Activated CD4-positive, alpha-beta T cell treated with anti-CD3 and anti-CD28 coated beads, Interleukin-2, amount 50 U/mL, for 24 hours (primary cell): Measurements from ENCODE around the gene PTTG1IP.

ENCODE experiments used
- DNase-seq, 2 donors: peaks; one replicate each; pipeline ENCODE4 v3.0.0-alpha.2; 2020; ENCODE audit warnings: low read depth in 1 of 2, low spot score in 1 of 2

Gene PTTG1IP

DNA sequence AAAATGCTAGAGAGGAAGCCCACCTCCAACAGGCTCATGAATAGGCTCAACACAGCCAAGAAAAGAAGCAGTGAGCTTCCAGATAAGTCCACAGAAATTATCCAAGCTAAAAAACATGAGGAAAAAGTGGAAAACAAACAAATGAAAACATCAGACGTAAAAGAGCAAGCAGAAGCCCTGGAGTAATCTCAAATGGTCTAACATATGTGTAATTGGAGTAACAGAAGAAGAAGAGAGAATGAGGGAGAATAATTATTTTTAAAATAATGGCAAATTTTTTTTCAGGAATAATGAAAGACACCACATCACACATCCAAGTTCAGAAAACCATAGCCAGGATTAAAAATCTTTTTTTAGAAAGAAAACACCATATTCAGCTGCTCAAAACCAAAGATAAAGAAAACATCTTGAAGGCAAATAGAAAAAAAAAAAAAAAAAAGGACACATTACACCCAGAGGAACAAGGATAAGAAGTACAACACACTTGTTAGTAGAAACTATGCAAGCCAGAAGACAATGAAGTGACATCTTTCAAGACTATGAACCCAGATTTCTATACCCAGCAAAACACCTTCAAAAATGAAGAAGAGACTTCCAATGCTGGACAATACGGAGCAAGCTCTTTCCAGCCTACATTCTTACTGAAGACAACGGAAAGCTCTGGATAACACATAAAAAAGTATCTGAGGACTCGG lies 45.0 kb downstream of the PTTG1IP start:
- no peak for DNase-seq

DNA sequence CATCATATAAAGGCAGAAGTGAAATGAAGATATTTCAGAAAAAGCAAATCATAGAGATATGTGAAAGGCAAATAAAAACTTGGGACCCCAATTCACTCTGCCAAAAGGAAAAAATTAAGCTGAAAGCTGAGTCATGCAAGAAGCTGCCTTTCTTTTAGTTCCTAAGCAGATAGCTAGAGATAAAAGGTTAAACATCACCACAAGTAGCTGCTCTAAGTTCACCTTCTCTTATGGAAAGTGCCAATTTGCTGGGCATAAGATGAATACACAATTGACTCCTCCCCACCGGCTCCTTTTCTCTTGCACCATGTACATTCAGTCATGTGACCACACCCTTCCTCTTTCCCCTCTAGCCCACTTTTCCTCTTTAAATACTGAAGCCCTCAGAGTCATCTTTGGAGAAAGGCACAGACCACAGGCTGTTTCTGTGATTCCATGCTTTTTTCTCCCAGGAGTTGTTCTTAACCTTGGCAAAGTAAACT lies 50.3 kb downstream of the PTTG1IP start:
- no peak for DNase-seq

DNA sequence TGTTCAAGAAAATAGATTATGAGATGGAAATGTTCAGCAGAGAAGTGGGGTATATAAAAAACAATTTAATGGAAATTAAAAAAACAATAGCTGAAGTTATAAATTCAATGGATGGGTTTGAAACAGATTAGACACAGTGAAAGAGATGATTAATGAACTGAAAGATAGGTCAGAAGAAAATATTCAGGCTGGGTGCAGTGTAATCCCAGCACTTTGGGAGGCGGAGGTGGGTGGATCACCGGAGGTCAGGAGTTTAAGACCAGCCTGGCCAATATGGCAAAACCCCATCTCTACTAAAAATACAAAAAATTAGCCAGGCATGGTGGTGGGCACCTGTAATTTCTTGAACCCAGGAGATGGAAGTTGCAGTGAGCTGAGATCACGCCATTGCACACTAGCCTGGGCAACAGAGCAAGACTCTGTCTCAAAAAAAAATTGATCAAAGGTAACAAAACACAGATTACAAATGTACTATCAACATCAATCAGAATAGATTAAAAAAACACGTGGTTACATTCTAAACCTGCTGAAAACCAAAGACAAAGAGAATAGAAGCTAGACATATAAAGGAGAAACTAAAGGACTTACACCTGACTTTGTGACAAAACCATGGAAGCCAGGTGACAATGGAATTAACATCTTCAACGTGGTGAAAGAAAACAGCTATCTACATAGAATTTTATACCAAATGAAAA lies 50.9 kb downstream of the PTTG1IP start:
- DNase-seq: no peak

DNA sequence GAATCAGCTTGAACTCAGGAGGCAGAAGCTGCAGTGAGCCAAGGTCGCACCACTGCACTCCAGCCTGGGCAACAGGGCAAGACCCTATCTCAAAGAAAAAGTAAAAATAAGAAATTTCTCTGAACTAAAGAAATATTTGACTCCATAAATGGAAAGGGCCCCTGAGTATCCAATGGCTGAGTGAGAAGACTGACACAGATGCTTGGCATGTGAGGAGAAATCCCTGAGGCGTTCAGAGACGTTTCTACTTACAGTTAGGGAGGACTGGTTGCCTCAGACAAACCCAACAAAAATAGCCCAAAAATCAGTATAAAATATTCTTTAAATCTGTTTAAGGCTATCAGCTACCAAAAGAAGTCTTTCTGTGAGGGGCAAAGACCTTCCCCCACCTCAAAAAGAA lies 52.6 kb downstream of the PTTG1IP start:
- DNase-seq: no peak

DNA sequence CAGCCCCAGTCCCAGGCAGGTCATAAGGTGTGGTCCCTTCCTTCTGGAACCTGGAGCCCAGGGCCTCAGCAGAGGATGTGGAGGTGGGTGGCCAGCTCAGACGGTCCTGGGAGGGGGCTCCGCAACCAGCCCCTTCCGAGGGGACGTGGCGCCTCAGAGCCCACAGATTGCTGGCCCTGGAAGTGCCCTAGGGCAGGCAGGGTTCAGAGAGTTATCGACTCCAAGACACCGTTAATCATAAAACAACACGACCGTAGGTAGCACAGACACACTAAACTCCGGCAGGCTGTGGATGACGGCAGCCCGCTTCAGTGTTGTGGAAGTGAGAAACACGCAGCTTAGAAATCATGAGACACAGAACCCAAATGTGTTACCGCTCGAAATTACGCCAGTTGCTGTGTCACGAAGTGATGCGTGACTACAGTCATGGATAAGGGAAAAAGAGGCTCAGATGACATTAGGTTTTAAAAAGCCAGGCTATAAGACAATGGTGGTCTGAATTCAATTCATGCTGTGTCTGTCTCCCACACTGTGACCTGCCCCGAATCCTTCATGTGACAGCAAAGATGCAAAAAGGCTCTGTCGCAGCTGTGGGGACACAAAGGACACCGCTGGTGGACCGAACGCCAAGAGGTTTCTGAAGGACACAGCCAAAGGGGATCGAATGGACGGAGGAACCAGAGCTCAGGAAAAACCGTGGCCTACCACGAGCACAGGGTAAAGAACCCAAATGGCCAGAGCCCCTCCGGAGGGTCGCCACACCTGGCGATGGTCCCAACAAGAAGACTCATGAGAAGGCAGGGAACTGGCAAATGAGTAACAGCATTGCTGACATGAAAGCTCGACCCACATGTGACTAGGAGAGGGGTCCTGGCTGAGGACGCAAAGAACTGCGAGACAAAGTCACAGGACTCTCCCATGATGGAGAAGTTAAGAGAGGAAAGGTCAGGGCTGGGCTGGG lies 53.9 kb downstream of the PTTG1IP start:
- DNase-seq: no peak

DNA sequence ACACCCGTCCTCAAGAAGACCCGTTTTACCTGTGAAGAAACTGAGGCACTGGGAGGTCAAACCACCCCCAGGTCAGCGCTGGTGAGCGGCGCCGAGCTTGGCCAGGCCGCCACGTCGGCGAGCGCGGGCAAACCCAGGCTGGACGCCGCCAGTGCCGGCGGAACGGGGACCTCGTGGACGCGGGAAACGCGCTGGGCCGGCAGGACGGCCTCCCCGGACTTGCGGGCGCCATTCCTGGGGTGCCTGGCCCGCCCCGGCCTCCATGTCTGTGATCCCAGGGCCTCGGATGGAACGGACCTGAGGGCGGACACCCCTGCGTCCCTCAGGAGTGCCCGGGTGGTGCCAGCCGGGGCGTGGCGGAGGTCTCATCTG lies 54.9 kb downstream of the PTTG1IP start:
- DNase-seq: no peak

DNA sequence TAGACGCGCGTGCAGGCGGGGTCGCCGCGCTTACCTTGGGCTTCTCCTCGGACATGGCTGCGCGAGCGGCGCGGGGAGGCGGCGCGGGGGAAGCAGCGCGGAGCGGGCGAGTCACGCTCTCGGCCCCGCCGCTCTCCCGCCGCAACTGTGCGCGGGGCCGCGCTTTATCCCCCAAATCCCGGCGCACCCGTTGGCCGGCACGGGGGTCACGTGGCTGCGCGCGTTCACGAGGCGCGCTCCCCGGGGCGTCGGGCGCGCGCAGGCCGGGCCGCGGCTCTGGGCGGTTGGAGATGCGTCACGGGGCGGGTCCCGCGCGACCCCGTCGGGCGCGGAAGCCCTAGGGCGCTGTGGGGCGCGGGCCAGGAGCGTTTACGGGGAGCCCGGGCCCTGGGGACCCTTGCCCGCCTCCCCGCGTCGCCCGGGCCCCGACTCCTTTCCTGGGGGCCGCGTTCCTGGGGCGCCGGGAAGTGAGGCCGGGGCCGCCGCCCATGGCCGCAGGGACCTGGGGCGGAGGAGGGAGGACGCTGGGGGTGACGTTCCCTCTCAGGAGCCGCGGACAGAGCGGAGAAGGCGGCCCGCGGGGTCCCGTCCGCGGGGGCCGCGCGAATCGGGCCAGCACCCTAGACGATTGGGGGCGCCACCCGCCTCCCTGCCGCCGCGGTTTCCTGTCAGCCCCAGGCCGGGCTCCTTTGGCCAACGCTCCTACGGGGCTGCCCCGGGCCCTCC lies 55.4 kb downstream of the PTTG1IP start, which contains the start of gene SUMO3:
Gene SUMO3 (minus strand): TSS at position 149 of the 726 bp plus-strand sequence. CDS start 94 bp downstream, at position 55.
- DNase-seq: peak; percentile 75 to 77

DNA sequence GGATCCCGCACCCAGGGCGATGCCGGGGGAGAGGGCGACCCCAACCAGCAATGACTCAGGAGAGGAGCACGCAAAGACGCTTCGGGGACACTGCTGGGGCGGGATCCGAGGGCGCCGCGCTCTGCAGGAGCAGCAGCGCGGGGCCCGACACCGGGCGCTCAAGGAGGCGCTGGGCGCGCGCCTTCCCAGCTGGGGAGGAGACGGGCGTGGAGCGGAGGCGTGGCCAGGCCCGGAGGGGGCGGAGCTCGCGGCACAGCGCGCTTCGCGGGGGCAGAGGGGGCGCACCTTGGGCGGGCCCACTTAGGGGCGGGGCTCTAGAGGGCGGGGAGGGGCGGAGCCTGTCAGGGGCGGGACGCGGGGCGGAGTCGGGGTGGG lies 56.0 kb downstream of the PTTG1IP start:
- DNase-seq: peak; percentile 76 to 84

DNA sequence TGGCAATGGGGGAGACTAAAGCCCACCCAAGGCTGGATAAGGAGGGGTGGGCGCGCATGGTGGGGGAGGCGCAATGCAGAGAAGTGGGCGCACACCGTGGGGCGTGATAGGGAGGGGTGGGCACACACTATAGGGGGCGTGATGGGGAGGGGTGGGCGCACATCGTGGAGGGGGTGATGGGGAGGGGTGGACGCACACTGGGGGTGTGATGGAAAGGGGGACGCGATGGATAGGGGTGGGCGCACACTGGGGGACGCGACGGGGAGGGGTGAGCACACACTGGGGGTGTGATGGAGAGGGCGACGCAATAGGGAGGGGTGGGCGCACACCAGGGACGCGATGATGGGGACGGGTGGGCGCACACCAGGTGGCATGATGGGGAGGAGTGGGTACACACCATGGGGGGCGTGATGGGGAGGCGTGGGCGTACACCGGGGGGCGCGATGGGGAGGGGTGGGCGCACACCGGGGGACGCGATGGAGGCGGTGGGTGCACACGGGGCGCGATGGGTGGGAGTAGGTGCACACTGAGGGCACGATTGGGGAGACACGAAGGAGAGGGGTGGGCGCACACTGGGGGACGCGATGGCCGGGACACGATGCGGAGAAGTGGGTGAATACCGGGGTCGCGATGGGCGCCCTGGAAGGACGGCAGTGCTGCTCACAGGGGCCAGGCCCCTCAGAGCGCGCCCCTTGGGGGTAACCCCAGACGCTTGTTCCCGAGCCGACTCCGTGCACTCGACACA lies 56.6 kb downstream of the PTTG1IP start:
- DNase-seq: no peak

DNA sequence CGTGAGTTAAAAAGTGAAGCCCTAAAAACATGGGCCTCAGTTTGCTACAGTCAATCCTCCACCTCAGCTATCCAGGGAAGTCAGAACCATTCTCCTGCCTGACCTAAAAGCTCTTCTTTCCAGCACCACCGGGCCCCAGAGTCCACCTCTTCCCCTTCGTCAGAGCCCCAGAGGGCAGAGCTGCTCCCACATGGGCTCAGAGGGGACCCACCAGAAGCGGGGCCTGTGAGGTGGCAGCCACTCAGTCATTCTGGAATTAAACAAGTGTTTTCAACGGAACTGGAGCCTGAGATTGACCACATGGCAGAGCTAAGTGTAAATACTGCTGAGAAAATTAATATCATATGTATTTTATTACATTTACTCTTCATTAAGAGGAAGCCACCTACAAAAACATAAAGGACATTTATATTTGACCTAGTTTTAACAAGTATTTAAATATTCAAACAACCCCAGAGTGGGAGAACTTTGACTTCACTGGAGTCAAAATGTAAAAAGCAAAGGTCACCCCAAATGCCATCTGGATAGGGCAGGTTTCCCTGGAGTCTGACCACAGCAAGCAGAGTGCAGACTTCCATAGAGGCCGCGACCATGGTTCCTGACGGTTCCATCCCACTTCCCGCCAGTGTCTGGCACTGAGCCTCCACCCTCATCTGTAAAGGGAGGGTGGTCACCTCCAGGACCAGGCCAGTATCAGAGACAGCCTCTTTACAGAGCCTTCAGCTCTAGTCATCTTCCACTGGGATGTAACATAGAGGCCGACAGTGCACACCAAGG lies 57.5 kb downstream of the PTTG1IP start:
- DNase-seq: no peak

DNA sequence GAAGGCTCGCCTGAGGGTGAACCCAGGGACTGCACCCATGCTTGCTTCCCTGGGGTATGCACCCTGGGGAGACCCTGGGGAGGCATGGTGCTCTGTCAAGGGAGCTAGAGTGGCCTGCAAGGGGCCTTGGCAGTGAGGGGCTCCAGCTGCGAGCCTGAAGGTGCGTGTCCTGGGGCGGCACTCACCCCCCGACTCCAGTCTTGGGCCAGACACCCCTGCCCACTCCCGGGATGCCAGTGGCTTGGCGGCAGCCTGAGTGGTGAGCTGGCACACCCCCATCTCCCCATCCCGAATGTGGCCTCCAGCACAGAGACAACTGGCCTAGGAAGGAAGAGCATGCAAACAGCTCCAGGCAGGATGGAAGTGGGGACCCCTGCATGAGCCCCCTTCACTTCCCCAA lies 58.3 kb downstream of the PTTG1IP start:
- DNase-seq: no peak

DNA sequence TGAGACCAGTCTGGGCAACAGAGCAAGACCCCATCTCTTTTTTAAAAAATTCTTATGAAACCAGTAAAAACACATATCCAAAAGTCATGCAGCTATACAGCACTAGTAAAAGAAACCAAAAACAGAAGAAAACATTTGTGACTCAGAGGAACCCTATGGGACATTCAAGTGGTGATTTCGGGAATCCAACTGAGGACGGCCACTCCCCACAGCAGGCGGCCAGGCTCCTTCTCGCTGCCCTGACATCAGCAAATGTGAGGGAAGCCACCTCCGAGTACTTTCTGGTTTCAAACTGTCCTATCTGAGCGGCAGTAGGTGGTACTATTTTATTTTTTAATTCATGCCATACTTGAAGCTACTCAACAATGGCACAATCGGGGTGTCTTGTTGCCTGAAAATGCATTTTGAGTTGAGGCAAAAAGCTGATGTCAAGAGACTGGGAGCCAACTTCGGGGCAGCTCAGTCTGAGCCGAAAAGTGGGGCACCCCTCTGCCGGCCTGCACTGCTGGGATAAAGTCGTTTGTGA lies 58.9 kb downstream of the PTTG1IP start:
- DNase-seq: no peak

DNA sequence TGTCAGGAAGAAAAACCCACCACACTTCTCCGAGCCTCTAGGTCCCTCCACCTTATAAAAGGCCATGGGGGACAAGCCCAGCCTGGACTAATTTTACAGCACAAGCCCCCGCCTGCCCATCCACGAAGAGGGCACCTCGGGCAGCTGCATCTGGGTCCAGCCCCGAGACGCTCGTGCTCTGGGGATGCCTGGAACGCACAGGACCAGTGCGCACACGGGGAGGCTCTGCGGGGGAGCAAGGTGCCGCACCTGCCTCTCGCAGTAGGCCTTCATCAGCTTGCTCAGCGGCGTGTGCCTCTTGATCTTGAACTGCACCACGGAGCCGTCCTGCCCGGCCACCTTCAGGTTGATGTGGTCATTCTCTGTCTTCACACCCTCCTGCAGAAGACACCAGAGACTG lies 59.8 kb downstream of the PTTG1IP start:
- no peak for DNase-seq

DNA sequence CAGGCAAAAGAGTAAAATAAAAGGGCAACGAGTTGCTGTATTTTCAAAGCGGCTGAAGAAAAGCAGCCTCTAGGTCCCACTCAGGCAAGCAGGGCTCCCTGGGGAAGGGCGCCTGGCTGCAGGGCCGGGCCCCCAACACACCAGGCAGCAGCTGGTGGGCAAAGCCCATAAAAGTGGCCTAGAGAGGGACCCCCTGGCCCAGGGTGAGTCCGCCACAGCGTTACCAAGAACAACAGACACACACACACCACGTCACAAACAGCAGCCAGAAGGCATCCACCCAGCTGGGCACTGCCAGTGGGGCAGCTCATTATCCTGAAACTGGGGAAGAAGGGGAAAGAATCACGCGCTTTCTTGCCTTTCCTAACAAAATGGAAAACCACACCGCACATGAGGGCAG lies 60.3 kb downstream of the PTTG1IP start:
- DNase-seq: no peak

DNA sequence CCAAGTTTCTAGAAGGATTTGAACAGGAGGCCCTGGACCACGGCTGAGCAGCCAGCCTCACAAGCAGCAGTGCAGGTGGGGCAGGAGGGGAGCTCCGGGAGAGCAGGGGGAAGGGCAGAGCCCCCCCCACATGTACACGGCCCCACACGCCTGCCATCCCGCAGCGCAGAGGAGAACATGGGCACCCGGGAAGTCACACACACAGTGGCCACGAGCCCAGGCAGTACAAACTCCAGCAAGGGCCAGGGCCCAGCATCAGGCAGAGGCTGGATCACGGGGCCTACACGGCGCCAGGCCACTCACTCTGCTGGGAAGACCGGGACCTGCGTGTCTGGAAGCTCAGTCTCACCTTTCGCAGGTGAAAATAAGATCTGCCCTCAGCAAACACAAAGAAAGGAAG lies 60.9 kb downstream of the PTTG1IP start:
- DNase-seq: no peak

DNA sequence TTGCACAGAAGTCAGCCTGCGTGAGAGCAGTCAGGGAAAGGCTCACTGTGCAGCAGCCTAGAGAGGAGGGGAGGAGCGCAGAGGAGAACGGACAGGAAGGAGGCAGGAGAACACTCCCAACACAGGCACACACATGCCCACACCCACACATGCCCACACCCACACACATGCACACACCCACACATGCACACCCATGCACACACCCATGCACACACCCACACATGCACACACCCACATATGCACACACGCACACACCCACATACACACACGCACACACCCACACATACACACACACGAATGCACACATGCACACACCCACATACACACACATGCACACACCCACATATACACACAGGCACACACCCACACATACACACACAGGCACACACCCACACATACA lies 62.7 kb downstream of the PTTG1IP start:
- DNase-seq: no peak

DNA sequence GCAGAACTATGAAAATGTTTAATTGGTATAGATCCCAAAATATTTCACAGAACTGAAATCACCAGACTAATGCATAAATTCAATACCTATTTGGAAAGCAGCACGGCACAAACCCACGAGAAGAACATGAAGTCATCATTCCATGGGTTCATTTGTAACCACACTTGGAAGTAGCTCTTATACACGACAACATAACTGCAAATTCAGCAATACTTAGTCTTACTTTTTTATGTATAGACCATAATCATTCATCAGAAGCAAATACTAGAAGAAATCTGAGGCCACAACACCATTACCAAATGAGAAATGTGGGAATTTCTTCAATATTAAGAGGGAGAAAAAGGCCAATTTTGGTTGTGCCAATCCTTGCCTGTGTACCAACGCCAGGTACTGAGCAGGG lies 67.6 kb downstream of the PTTG1IP start:
- no peak for DNase-seq

DNA sequence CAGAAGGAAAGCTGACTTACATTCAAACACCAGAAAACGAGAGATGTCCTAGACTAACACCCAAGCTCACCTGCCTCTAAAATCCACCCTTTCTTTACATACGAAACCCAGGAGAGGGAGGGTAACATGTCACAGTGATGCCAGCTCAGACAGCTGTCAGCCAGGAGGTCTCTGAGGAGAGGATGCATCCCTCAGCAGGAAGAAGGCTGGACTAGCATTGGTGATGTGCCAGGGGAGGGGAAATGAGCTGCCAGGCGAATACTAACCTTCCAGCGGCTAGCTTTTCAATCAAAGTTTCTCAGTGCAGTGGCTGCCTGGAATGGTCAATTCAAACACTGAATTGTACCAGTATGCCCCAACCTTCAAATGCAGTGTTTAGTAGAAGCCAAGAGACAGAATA lies 68.3 kb downstream of the PTTG1IP start:
- DNase-seq: no peak

DNA sequence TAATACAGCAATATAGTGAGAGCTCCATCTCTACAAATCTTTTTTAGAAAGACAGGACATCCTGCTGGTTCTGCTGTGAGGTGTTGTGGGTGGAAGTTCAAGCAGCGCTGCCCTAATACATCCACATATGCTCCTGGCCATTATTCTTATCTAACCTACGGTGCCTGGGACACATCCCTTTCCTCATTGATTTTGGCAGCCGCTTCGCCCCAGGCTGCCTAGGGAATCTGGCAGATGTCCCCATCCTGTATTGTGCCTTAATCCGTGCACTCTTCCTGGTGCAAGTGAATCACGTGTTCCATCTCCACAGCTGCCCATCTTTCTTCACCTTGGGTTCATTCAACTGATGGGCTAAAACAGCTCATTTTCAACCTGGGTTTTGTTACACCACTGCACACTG lies 68.7 kb downstream of the PTTG1IP start:
- DNase-seq: no peak
